NCI-H1417 treated with DMSO at 0.1 percent for 48 hours (cell line): ENCODE measurements around the gene ANO5.
A peak's percentile ranks its signal among the peaks of the same experiment; 100 is the strongest.
"Not testable (repeated sequence)": the region's sequence is repeated elsewhere in the genome, so short reads cannot be mapped to it uniquely, and the experiment has no call there.

Experiments used
- DNase-seq: peaks from one replicate; lab custom pipeline; 2025; lab: John Stamatoyannopoulos, UW

Gene ANO5

GRCh38 chr11:22203281-22203680 is 10.4 kb downstream of the ANO5 start:
- DNase-seq, result no peak

GRCh38 chr11:22207162-22207561 is 14.3 kb downstream of the ANO5 start:
- no peak for DNase-seq

- no peak for DNase-seq
These were observed 15.4 kb downstream of the ANO5 start for GRCh38 chr11:22208151-22208858.

- DNase-seq, result no peak
These were observed 24.1 kb downstream of the ANO5 start for GRCh38 chr11:22216940-22217339.

- DNase-seq, result no peak
These were observed 28.3 kb downstream of the ANO5 start for GRCh38 chr11:22221143-22221542.

GRCh38 chr11:22225190-22225589 is 32.3 kb downstream of the ANO5 start:
- DNase-seq, result no peak

- DNase-seq, result no peak
These were observed 41.9 kb downstream of the ANO5 start for GRCh38 chr11:22234743-22235142.

GRCh38 chr11:22244986-22245592 is 52.2 kb downstream of the ANO5 start:
- DNase-seq, result no peak

- no peak for DNase-seq
These were observed 54.1 kb downstream of the ANO5 start for GRCh38 chr11:22246992-22247391.

- no peak for DNase-seq
These were observed 57.0 kb downstream of the ANO5 start for GRCh38 chr11:22249871-22250270.

- DNase-seq, result no peak
These were observed 64.0 kb downstream of the ANO5 start for GRCh38 chr11:22256876-22257275.

GRCh38 chr11:22263613-22264012 is 70.7 kb downstream of the ANO5 start:
- no peak for DNase-seq

- DNase-seq, result not testable (repeated sequence)
These were observed 76.2 kb downstream of the ANO5 start for GRCh38 chr11:22268983-22269624.

GRCh38 chr11:22273781-22274180 is 80.9 kb downstream of the ANO5 start:
- DNase-seq, result no peak

GRCh38 chr11:22275600-22275999 is 82.7 kb downstream of the ANO5 start:
- DNase-seq, result no peak

- DNase-seq, result no peak
These were observed 83.7 kb downstream of the ANO5 start for GRCh38 chr11:22276535-22276934.

- DNase-seq, result not testable (repeated sequence)
These were observed 92.1 kb downstream of the ANO5 start for GRCh38 chr11:22284991-22285390.

- no peak for DNase-seq
These were observed 109.5 kb downstream of the ANO5 start for GRCh38 chr11:22302368-22302767.

GRCh38 chr11:22304337-22304961 is 111.6 kb downstream of the ANO5 start:
- peak; percentile 2 for DNase-seq

- no peak for DNase-seq
These were observed 124.8 kb downstream of the ANO5 start for GRCh38 chr11:22317656-22318055.

- DNase-seq, result no peak
These were observed 138.9 kb downstream of the ANO5 start for GRCh38 chr11:22331771-22332170.
